WTC11 (cell line): ENCODE results near the gene ZBTB7B. TPM values are rescaled to one million over a fixed set of nuclear protein-coding genes. Genes with fewer than 3 reads are reported as not detected.
"Not testable (repeated sequence)": the region's sequence is repeated elsewhere in the genome, so short reads cannot be mapped to it uniquely, and the experiment has no call there.

ENCODE experiments used
- ATAC-seq: fragments of 200-7000 bp; cut with Tn5 transposase; 2 replicates; pipeline ENCODE4 v1.10.0; 2021; ENCODE audit warnings: mild to moderate bottlenecking, moderate library complexity
- CTCF ChIA-PET: fragments of 300-600 bp; sonication (Branson Sonifier 250); formaldehyde crosslinking; loops from one replicate; lab custom pipeline; 2021; ENCODE audit warnings: antibody characterized with exemption; lab: Charles Lee
- POLR2A ChIA-PET: fragments of 350-600 bp; sonication (Branson Sonifier 250); formaldehyde crosslinking; loops from one replicate; lab custom pipeline; 2021; ENCODE audit warnings: antibody characterized with exemption; lab: Charles Lee
- DNase-seq: peaks from one replicate; pipeline ENCODE4 v3.0.0; 2021; ENCODE audit warnings: low spot score
- H3K27ac Mint-ChIP-seq: 2 replicates; pipeline ENCODE4 v1.8.0; 2021; ENCODE audit warnings: mixed read lengths
- H3K27me3 Mint-ChIP-seq: 2 replicates; pipeline ENCODE4 v1.8.0; 2021; ENCODE audit warnings: low read depth, mild to moderate bottlenecking, moderate library complexity, mixed read lengths
- H3K36me3 Mint-ChIP-seq: 2 replicates; pipeline ENCODE4 v1.8.0; 2021; ENCODE audit warnings: mixed read lengths
- H3K4me1 Mint-ChIP-seq: 2 replicates; pipeline ENCODE4 v1.8.0; 2022; ENCODE audit warnings: mixed read lengths
- H3K4me3 Mint-ChIP-seq: 2 replicates; pipeline ENCODE4 v1.8.0; 2021; ENCODE audit warnings: mild to moderate bottlenecking, moderate library complexity, mixed read lengths
- H3K9me3 Mint-ChIP-seq: 2 replicates; pipeline ENCODE4 v1.8.0; 2021; ENCODE audit warnings: mixed read lengths
- EMX1 ChIP-seq: fragments of 250-450 bp; sonication (Bioruptor Pico); IDR thresholded peaks from 2 replicates; pipeline ENCODE4 v1.8.0; 2021; ENCODE audit warnings: mild to moderate bottlenecking
- ESRRA ChIP-seq: sonication (generic); formaldehyde crosslinking; IDR thresholded peaks from 2 replicates; pipeline ENCODE4 v1.8.1; 2022; ENCODE audit warnings: mild to moderate bottlenecking, missing genetic modification reagents, borderline replicate concordance
- PRRX2 ChIP-seq: fragments of 250-450 bp; sonication (Bioruptor Pico); IDR thresholded peaks from 2 replicates; pipeline ENCODE4 v1.8.0; 2021; ENCODE audit warnings: mild to moderate bottlenecking
- RORB ChIP-seq: fragments of 250-450 bp; sonication (Bioruptor Pico); IDR thresholded peaks from 2 replicates; pipeline ENCODE4 v1.9.0; 2021; ENCODE audit warnings: mild to moderate bottlenecking
- TEAD1 ChIP-seq: sonication (generic); formaldehyde crosslinking; IDR thresholded peaks from 2 replicates; pipeline ENCODE4 v1.8.0; 2022; ENCODE audit warnings: mild to moderate bottlenecking, missing genetic modification reagents
- TP53 ChIP-seq: sonication (generic); formaldehyde crosslinking; IDR thresholded peaks from 2 replicates; pipeline ENCODE4 v1.8.1; 2023; ENCODE audit warnings: mild to moderate bottlenecking, missing genetic modification reagents
- ZBTB21 ChIP-seq: sonication (generic); formaldehyde crosslinking; IDR thresholded peaks from 2 replicates; pipeline ENCODE4 v1.8.1; 2023; ENCODE audit warnings: mild to moderate bottlenecking, missing genetic modification reagents, borderline replicate concordance
- ZNF219 ChIP-seq: sonication (generic); formaldehyde crosslinking; IDR thresholded peaks from 2 replicates; pipeline ENCODE4 v1.8.0; 2023; ENCODE audit warnings: missing genetic modification reagents, mild to moderate bottlenecking, borderline replicate concordance
- total RNA-seq: library from RNA; stranded (reverse); gene quantifications from 3 replicates; pipeline ENCODE4 v1.2.3, GENCODE V29; 2021
- TF ChIP-seq, protein P1 (sequence below): sonication (generic); formaldehyde crosslinking; IDR thresholded peaks from 2 replicates; pipeline ENCODE4 v1.8.1; 2023; ENCODE audit warnings: mild to moderate bottlenecking, missing genetic modification reagents, borderline replicate concordance
- TF ChIP-seq, protein P2 (sequence below): sonication (generic); formaldehyde crosslinking; IDR thresholded peaks from 2 replicates; pipeline ENCODE4 v1.8.0; 2023; ENCODE audit warnings: missing genetic modification reagents
- TF ChIP-seq, protein P3 (sequence below): sonication (generic); formaldehyde crosslinking; IDR thresholded peaks from 2 replicates; pipeline ENCODE4 v1.8.1; 2023; ENCODE audit warnings: mild to moderate bottlenecking, moderate library complexity, missing genetic modification reagents
- TF ChIP-seq, protein P4 (sequence below): sonication (generic); formaldehyde crosslinking; IDR thresholded peaks from 2 replicates; pipeline ENCODE4 v1.8.1; 2023; ENCODE audit warnings: mild to moderate bottlenecking, missing genetic modification reagents
- TF ChIP-seq, protein P5 (sequence below): sonication (generic); formaldehyde crosslinking; IDR thresholded peaks from 2 replicates; pipeline ENCODE4 v1.8.1; 2023; ENCODE audit warnings: mild to moderate bottlenecking, missing genetic modification reagents, moderate library complexity
- TF ChIP-seq, protein P6 (sequence below): sonication (generic); formaldehyde crosslinking; IDR thresholded peaks from 2 replicates; pipeline ENCODE4 v1.8.0; 2022; ENCODE audit warnings: mild to moderate bottlenecking, missing genetic modification reagents
- TF ChIP-seq, protein P7 (sequence below): fragments of 250-450 bp; sonication (Bioruptor Pico); IDR thresholded peaks from 2 replicates; pipeline ENCODE4 v1.9.0; 2021; ENCODE audit warnings: moderate library complexity, mild to moderate bottlenecking, inconsistent platforms, borderline replicate concordance

Gene ZBTB7B
- total RNA-seq, 1 experiment from 2014 or later: 29.8 TPM

GRCh38 chr1:154974808-154975408 lies 27.7 kb upstream of the ZBTB7B start (continued):
- TF ChIP-seq, protein P1, sequence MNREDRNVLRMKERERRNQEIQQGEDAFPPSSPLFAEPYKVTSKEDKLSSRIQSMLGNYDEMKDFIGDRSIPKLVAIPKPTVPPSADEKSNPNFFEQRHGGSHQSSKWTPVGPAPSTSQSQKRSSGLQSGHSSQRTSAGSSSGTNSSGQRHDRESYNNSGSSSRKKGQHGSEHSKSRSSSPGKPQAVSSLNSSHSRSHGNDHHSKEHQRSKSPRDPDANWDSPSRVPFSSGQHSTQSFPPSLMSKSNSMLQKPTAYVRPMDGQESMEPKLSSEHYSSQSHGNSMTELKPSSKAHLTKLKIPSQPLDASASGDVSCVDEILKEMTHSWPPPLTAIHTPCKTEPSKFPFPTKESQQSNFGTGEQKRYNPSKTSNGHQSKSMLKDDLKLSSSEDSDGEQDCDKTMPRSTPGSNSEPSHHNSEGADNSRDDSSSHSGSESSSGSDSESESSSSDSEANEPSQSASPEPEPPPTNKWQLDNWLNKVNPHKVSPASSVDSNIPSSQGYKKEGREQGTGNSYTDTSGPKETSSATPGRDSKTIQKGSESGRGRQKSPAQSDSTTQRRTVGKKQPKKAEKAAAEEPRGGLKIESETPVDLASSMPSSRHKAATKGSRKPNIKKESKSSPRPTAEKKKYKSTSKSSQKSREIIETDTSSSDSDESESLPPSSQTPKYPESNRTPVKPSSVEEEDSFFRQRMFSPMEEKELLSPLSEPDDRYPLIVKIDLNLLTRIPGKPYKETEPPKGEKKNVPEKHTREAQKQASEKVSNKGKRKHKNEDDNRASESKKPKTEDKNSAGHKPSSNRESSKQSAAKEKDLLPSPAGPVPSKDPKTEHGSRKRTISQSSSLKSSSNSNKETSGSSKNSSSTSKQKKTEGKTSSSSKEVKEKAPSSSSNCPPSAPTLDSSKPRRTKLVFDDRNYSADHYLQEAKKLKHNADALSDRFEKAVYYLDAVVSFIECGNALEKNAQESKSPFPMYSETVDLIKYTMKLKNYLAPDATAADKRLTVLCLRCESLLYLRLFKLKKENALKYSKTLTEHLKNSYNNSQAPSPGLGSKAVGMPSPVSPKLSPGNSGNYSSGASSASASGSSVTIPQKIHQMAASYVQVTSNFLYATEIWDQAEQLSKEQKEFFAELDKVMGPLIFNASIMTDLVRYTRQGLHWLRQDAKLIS: no peak
- TF ChIP-seq RORB (CRISPR knock-in tag) (no peak), EMX1 (CRISPR knock-in tag) (no peak), ZBTB21 (CRISPR knock-in tag) (no peak), TEAD1 (CRISPR knock-in tag) (peak; percentile 70; the same call in 1 of the 2 replicates), ZNF219 (CRISPR knock-in tag) (no peak), TP53 (CRISPR knock-in tag) (no peak)
- TF ChIP-seq, protein P2, sequence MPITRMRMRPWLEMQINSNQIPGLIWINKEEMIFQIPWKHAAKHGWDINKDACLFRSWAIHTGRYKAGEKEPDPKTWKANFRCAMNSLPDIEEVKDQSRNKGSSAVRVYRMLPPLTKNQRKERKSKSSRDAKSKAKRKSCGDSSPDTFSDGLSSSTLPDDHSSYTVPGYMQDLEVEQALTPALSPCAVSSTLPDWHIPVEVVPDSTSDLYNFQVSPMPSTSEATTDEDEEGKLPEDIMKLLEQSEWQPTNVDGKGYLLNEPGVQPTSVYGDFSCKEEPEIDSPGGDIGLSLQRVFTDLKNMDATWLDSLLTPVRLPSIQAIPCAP: no peak
- TF ChIP-seq, protein P3, sequence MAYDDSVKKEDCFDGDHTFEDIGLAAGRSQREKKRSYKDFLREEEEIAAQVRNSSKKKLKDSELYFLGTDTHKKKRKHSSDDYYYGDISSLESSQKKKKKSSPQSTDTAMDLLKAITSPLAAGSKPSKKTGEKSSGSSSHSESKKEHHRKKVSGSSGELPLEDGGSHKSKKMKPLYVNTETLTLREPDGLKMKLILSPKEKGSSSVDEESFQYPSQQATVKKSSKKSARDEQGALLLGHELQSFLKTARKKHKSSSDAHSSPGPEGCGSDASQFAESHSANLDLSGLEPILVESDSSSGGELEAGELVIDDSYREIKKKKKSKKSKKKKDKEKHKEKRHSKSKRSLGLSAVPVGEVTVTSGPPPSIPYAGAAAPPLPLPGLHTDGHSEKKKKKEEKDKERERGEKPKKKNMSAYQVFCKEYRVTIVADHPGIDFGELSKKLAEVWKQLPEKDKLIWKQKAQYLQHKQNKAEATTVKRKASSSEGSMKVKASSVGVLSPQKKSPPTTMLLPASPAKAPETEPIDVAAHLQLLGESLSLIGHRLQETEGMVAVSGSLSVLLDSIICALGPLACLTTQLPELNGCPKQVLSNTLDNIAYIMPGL (CRISPR knock-in tag): no peak
- TF ChIP-seq, protein P4, sequence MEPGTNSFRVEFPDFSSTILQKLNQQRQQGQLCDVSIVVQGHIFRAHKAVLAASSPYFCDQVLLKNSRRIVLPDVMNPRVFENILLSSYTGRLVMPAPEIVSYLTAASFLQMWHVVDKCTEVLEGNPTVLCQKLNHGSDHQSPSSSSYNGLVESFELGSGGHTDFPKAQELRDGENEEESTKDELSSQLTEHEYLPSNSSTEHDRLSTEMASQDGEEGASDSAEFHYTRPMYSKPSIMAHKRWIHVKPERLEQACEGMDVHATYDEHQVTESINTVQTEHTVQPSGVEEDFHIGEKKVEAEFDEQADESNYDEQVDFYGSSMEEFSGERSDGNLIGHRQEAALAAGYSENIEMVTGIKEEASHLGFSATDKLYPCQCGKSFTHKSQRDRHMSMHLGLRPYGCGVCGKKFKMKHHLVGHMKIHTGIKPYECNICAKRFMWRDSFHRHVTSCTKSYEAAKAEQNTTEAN: no peak
- TF ChIP-seq, protein P5, sequence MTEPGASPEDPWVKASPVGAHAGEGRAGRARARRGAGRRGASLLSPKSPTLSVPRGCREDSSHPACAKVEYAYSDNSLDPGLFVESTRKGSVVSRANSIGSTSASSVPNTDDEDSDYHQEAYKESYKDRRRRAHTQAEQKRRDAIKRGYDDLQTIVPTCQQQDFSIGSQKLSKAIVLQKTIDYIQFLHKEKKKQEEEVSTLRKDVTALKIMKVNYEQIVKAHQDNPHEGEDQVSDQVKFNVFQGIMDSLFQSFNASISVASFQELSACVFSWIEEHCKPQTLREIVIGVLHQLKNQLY: no peak
- TF ChIP-seq, protein P6, sequence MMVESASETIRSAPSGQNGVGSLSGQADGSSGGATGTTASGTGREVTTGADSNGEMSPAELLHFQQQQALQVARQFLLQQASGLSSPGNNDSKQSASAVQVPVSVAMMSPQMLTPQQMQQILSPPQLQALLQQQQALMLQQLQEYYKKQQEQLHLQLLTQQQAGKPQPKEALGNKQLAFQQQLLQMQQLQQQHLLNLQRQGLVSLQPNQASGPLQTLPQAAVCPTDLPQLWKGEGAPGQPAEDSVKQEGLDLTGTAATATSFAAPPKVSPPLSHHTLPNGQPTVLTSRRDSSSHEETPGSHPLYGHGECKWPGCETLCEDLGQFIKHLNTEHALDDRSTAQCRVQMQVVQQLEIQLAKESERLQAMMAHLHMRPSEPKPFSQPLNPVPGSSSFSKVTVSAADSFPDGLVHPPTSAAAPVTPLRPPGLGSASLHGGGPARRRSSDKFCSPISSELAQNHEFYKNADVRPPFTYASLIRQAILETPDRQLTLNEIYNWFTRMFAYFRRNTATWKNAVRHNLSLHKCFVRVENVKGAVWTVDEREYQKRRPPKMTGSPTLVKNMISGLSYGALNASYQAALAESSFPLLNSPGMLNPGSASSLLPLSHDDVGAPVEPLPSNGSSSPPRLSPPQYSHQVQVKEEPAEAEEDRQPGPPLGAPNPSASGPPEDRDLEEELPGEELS (CRISPR knock-in tag): no peak
- TF ChIP-seq, protein P7, sequence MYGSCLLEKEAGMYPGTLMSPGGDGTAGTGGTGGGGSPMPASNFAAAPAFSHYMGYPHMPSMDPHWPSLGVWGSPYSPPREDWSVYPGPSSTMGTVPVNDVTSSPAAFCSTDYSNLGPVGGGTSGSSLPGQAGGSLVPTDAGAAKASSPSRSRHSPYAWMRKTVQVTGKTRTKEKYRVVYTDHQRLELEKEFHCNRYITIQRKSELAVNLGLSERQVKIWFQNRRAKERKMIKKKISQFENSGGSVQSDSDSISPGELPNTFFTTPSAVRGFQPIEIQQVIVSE (CRISPR knock-in tag): no peak

DNA sequence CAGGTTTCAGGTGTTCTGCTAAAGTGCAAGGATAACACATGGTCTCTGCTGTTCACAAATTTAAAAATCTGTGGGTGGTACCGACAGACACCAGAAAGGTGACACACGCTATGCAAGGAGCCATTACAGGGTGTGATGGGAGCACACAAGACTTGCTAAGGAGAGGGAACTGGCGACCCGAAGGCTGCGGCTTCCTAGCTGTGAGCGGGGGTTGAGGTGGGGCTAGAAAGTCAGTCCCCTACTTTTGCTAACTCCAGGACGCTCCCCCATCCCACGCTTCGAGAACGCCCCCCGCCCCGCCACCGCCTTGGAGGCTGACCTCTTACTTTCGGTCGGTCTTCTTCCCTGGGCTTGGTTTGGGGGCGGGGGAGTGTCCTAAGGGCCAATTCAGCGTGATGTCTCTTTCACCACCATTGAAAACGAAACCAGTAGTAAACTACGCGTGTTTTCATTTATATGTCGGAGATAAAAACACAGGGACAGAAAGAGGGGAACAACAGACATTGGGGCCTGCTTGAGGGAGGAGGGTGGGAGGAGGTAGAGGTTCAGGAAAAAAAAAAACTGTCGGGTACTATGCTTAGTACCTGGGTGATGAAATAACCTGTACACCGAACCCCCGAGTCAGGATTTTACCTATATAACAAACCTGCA lies 27.1 kb upstream of the ZBTB7B start:
- Mint-ChIP-seq H3K27me3 (no peaks in the 10 kb centered on the region), H3K27ac (no peak overlapping the region), H3K36me3 (peaks cover 24% of the 10 kb centered on the region), H3K9me3 (no peaks in the 10 kb centered on the region), H3K4me3 (no peak overlapping the region), H3K4me1 (peaks cover 23% of the 10 kb centered on the region)
- ATAC-seq (no peak), DNase-seq (peak; percentile 46)
- ChIA-PET CTCF (interaction anchor here (0.6 to 4.3 kb wide), 4 partner anchors 24 to 87 kb away, joined by 3 to 20 read pairs (median 8); partner anchors contain the start of gene EFNA4), POLR2A (interaction anchor here (1.8 kb wide), 1 partner anchor 24 kb away, joined by 6 read pairs; no protein-coding TSS in a partner anchor)
- TF ChIP-seq PRRX2 (0 out of 2 replicates have a peak, but pooled peaks have one; percentile 7), ESRRA (CRISPR knock-in tag) (no peak)

DNA sequence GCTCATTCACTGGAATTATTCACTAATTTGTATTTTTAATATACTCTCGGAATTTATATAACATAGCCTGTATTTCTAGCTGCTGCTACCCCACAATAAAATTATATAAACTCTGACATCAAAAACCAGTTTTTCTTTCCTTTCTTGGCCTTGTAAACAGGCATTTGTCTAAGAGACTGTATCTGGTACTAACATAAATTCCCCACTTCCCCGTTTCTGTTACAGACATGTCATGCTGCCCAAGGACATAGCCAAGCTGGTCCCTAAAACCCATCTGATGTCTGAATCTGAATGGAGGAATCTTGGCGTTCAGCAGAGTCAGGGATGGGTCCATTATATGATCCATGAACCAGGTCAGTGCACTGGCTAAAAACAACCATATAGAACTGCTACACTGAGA lies 24.8 kb upstream of the ZBTB7B start:
- POLR2A ChIA-PET, DNase-seq, ATAC-seq, H3K9me3 Mint-ChIP-seq, H3K4me3 Mint-ChIP-seq, H3K27me3 Mint-ChIP-seq, H3K4me1 Mint-ChIP-seq: not testable (repeated sequence)
- H3K36me3 Mint-ChIP-seq: peaks cover 34% of the 10 kb centered on the region
- H3K27ac Mint-ChIP-seq: peak overlapping the region; percentile 64; the same call in 1 of the 2 replicates
- CTCF ChIA-PET: interaction anchor here (4.3 kb wide), 1 partner anchor 22 kb away, joined by 14 read pairs; no protein-coding TSS in a partner anchor
